H1 (cell line): ENCODE results near the gene NDUFAF7. TPM values are rescaled to one million over a fixed set of nuclear protein-coding genes. Genes with fewer than 3 reads are reported as not detected.

Source experiments
- JUN ChIP-seq: IDR thresholded peaks from 2 replicates; pipeline ENCODE4 v1.6.1; 2011; ENCODE audit warnings: low read depth, mild to moderate bottlenecking, improper control_type of control experiment, low read length
- POU5F1 ChIP-seq: IDR thresholded peaks from 2 replicates; pipeline ENCODE4 v1.6.1; 2011; ENCODE audit warnings: low read depth, mild to moderate bottlenecking, low read length, moderate library complexity
- RNF2 ChIP-seq: fragments of 200-900, 300-1000 bp; sonication (generic); IDR thresholded peaks from 2 replicates; pipeline ENCODE4 v1.7.1; 2016; ENCODE audit warnings: borderline replicate concordance, low read depth, mild to moderate bottlenecking, antibody characterized with exemption, low read length; ENCODE audit not compliant: poor library complexity, severe bottlenecking; ENCODE audit errors: missing control alignments
- RXRA ChIP-seq: IDR thresholded peaks from 2 replicates; pipeline ENCODE4 v1.6.1; 2011; ENCODE audit warnings: low read depth, mild to moderate bottlenecking, low read length, moderate library complexity; ENCODE audit not compliant: insufficient read depth
- SP1 ChIP-seq: IDR thresholded peaks from 2 replicates; pipeline ENCODE4 v1.6.1; 2011; ENCODE audit warnings: low read depth, low read length
- SUZ12 ChIP-seq: fragments of 200-600 bp; sonication (generic); IDR thresholded peaks from 2 replicates; pipeline ENCODE4 v1.6.1; 2012; ENCODE audit warnings: mild to moderate bottlenecking, inconsistent platforms, low read length, moderate library complexity, mixed read lengths
- ZNF274 ChIP-seq: IDR thresholded peaks from 2 replicates; pipeline ENCODE4 v1.7.0; 2012; ENCODE audit warnings: low read length, borderline replicate concordance; ENCODE audit errors: extremely low read depth
- polyA plus RNA-seq, 7 experiments: library from polyadenylated mRNA; depleted of rRNA in 3 of 7; stranded (reverse) in 5 of 7; unstranded in 2 of 7; fragments of >200 nt in 5 of 7; fragments of 200-250 nt in 2 of 7; gene quantifications; 1 replicate in 5 of 7; 2 replicates in 1 of 7; 4 replicates in 1 of 7; pipeline versions ENCODE4 v1.2.1 to v1.2.3, GENCODE V29; 2011 to 2013; ENCODE audit warnings: missing spikeins in 2 of 7, mixed read lengths in 2 of 7
- total RNA-seq: library from RNA; stranded (reverse); fragmentation: NEBNext Ultra II Directional; extraction: Animal tissue kit (Norgen Biotek cat#: 25700); gene quantifications from 2 replicates; pipeline ENCODE4 v1.2.1, GENCODE V29; 2021

Gene NDUFAF7
- total and polyA plus RNA-seq, 2 of the 8 experiments (the other 6 are each of a cell fraction or from before 2014, with no cell fraction given), result 50.2 to 56.0 TPM

- TF ChIP-seq ZNF274, result no peak
- TF ChIP-seq SUZ12, result no peak
- no peak for TF ChIP-seq POU5F1
- TF ChIP-seq JUN, result no peak
- TF ChIP-seq RNF2, result no peak
- no peak for TF ChIP-seq RXRA
- no peak for TF ChIP-seq SP1
Observed at GRCh38 chr2:37243435-37243834, 12.0 kb downstream of the NDUFAF7 start (continued).
